GM12891 (cell line): ENCODE results near the gene TRAPPC14.
"Not testable (repeated sequence)": the region's sequence is repeated elsewhere in the genome, so short reads cannot be mapped to it uniquely, and the experiment has no call there.

ENCODE experiments used
- DNase-seq: peaks from one replicate; pipeline ENCODE4 v3.0.0; 2011; ENCODE audit warnings: low spot score; ENCODE audit not compliant: insufficient read length
- FAIRE-seq: peaks from 2 replicates; lab custom pipeline; 2011; peaks lifted over from hg19 to GRCh38; lab: Jason Lieb, UNC
- PAX5 ChIP-seq: IDR thresholded peaks from 2 replicates; pipeline ENCODE4 v1.6.1; 2011; ENCODE audit warnings: low read length, moderate library complexity, mild to moderate bottlenecking; ENCODE audit not compliant: insufficient read depth, severe bottlenecking
- POLR2A ChIP-seq: IDR thresholded peaks from 2 replicates; pipeline ENCODE4 v1.6.1; 2011; ENCODE audit warnings: low read depth, low read length, control low read depth
- POLR2AphosphoS5 ChIP-seq: IDR thresholded peaks from 2 replicates; pipeline ENCODE4 v1.6.1; 2011; ENCODE audit warnings: low read depth, low read length, control low read depth
- POU2F2 ChIP-seq: IDR thresholded peaks from 2 replicates; pipeline ENCODE4 v1.6.1; 2011; ENCODE audit warnings: low read depth, mild to moderate bottlenecking, control low read depth, low read length, moderate library complexity
- SPI1 ChIP-seq: IDR thresholded peaks from 2 replicates; pipeline ENCODE4 v1.6.1; 2011; ENCODE audit warnings: low read depth, low read length, control low read depth
- TAF1 ChIP-seq: IDR thresholded peaks from 2 replicates; pipeline ENCODE4 v1.6.1; 2011; ENCODE audit warnings: low read depth, low read length, control low read depth

The TRAPPC14 gene

DNA sequence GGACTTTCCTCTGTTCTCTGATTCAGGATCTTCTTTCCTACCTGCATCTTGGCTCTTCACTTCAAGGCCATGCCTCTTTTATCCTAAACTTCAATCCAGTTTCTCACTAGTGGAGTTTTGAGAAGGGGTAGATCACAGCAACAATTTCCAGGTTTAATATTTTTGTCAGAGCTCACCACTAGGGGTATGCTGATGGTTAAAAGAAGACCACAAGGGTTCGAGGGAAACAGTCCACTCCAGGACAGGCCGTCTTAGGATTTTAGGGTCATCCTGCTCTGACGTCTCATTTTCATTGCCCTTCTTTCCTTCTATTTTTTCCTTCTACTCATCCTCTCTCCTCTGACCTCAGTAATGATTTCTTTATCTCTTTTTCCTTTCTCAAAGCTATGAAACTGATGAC is 30.5 kb upstream of the TRAPPC14 start:
- no peak for FAIRE-seq
- TF ChIP-seq SPI1, result no peak
- TF ChIP-seq TAF1, result no peak
- no peak for DNase-seq

DNA sequence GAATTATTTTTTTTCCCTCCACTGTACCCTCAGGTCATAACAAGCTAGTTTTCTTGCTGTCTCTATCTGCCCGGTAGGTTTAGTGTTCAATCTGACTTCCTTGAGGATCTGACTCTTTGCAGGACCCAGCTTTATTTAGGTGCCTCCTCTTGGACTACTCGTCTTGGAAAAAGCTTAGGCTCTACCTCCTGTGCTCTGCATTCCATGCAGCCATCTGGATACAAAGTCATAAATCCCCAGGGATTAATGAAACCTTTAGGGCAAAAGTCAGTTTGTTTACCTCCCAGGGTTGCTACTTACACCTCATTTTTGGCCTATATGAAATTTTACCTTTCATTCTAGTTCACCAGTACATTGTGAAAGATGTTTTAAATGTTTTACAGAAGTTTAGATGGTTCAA is 27.2 kb upstream of the TRAPPC14 start:
- no peak for TF ChIP-seq SPI1
- no peak for TF ChIP-seq POLR2AphosphoS5
- no peak for TF ChIP-seq POU2F2
- no peak for TF ChIP-seq PAX5
- no peak for TF ChIP-seq TAF1
- no peak for FAIRE-seq

DNA sequence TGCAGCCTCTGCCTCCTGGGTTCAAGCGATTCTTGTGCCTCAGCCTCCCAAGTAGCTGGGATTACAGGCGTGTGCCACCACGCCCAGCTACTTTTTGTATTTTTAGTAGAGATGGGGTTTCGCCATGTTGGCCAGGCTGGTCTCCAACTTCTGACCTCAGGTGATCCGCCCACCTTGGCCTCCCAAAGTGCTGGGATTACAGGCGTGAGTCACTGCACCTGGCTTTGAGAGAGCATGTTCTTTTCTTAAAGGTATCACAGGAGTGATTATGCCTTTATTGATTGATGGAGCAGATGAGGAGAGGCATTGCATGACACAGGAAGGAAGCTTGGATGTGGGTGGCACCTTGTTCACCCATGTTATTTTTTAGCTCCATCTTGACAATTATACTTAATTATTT is 24.6 kb upstream of the TRAPPC14 start:
- not testable (repeated sequence) for FAIRE-seq, DNase-seq

More for the DNA sequence above, 27.2 kb upstream of the TRAPPC14 start:
- DNase-seq, result no peak

DNA sequence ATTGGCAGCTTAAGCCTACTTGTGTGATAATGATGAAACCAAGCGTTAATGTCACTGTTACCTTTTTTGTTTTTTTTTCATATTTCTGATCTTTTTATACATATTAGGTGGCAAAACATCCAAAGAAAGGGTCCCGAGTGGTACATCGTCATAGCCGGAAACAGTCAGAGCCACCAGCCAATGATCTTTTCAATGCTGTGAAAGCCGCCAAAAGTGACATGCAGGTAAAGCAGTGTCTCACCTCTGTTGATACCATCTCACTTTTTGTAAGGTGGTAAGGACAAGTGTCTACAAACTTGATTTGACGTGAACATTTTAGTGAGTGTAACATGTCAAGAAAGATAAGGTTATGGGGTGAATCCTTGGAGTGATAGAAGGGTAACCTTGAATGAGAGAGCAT is 24.1 kb upstream of the TRAPPC14 start:
- not testable (repeated sequence) for FAIRE-seq, DNase-seq

DNA sequence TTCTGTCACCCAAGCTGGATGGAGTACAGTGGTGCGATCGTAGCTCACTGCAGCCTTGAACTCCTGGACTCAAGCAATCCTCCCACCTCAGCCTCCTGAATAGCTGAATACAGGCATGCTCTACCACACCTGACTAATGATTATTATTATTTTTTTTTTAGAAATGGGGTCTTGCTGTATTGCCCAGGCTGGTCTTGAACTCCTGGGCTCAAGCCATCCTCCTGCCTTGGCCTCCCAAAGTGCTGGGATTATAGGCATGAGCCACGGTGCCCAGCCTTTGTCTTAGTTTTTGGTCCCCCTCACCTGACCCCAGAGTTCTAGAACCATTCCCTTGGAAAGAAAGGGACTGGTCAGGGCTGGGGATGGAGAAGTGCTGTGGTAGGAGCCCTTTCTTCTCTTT is 21.6 kb upstream of the TRAPPC14 start:
- not testable (repeated sequence) for DNase-seq, FAIRE-seq

DNA sequence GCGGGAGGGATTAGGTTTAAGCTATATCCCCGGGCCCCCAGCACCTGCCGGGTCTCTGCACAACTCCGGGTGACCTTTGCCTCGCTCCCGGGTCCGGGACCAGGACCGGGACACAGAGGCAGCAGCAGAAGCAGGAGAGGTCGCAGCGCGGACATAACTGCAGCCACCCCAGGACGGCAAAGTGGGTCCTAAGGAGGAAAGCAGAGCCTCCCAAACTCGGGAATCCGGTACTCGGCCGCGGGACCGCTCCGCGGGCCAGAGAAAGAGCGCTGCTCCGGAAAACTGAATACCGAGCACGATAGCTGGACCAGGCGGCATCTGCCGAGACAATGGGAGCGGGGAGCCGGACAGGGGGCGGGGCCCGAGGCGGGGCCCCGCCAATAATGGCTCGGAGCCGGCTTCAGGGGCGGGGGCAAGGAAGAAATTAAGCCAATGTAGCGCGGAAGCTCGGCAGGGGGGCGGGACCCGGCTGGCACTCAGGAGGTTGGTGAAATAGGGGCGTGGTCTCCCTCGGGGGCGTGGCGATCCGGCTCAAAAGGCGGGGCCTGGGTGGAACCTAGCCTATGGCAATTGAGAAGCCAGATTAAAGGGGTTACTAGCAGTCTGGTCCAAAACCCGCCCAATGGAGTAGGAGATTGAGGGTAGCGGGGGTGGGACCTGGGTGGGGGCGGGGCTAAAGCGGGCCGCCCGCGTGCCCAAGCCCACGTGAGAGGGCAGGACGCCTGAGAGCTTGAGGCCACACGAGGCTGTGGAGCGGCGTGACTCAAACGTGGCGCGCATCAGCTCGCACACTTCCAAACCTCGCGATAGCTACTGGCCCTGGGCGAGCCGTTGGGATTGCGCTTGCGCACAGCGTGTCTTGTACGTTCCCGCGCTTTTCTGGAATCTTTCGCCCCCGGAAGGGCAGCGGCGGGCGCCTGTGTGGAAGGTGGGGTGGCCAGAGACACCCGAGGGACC is 18.8 kb upstream of the TRAPPC14 start, which contains the start of the genes GPC2 and STAG3:
GPC2 (minus strand) TSS at position 337 of the 957 bp plus-strand sequence; CDS start at position 155, 182 bp downstream.
STAG3 (plus strand) TSS at position 874 of the 957 bp plus-strand sequence. CDS start 2,639 bp downstream, outside the sequence.
- no peak for TF ChIP-seq SPI1
- TF ChIP-seq POU2F2, result no peak
- no peak for TF ChIP-seq TAF1
- TF ChIP-seq POLR2A, result no peak
- TF ChIP-seq POLR2AphosphoS5, result no peak
- TF ChIP-seq PAX5, result no peak
- DNase-seq (peak; percentile 89), FAIRE-seq (peak; percentile 96)

DNA sequence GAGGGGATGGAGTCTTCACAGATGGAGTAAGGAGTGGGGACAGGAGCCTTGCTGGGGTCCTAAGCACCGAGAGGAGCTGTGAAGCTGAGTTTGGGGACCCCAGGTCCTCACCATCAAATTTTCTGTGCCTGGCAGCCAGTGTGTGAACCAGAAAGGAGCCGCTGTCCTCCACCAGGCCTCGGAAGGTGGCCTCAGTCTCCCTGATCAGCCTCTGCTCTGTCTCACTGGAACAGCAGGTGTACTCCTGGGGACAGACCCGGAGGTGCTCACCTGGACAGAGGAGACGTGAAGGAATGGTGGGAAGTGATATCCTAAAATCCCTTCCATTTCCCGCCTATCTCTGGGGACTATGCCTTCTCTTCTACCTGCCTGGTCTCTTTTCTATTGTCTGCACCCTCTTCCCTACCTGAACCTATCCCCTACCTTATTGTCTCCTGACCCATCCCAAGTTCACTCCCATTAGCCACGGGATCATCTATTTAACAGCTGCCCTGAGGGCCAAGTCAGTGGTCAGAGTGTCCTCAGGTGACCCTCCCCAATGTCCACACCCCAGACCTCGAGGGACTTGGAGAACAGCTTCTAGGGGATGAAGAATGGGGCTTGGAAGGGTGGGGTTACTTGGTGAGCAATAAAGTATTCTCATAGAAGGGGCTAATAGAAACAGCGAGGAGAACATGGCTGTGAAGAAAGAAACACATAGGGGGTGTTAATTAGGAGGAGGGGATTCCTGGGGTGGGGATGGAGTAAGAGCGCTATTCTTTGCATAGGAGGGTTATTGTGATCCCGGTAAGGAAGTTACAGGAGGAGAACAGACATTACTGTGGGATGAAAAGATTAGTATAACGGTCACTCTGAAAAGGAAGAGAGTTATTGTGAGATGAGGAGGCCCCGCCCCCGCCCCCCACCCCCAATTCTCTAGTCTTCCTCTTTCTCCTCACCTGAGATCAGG is 17.8 kb upstream of the TRAPPC14 start:
- TF ChIP-seq POLR2AphosphoS5, result no peak
- no peak for TF ChIP-seq PAX5
- no peak for TF ChIP-seq POU2F2
- TF ChIP-seq POLR2A, result no peak
- TF ChIP-seq SPI1, result no peak
- TF ChIP-seq TAF1, result no peak
- FAIRE-seq, result no peak
- no peak for DNase-seq

DNA sequence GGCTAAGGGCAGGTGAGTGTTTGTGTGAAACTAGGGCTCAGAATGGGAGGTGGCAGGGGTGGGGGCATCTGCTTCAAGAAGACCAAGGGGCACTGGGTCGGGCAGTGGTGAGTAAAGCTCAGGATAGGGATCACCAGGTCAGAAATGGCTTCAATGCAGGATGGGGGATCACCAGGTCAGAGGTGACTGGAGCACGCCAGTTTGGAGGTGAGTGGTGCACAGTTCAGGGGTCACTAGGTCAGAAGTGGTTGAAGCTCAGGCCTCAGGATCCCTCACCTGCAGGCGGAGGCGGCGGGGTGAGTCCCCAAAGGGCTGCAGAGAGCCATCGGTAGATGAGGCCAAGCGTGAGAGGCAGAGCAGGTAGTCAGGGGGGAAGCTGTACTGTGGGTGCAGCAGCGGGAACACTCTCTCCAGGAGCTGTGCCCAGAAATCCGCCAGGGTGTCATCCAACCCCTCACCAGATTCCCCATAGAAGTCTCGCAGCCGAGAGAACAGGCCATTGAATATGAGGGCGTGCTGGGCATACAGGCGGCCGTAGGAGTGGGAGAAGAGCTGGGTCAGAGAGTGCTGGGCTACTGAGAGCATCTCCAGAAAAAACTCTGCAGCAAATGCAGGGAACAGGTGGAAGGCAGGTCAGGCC is 16.9 kb upstream of the TRAPPC14 start:
- DNase-seq (no peak), FAIRE-seq (no peak)
- no peak for TF ChIP-seq POLR2AphosphoS5
- TF ChIP-seq TAF1, result no peak
- no peak for TF ChIP-seq SPI1
- TF ChIP-seq POLR2A, result no peak
- no peak for TF ChIP-seq POU2F2
- no peak for TF ChIP-seq PAX5

DNA sequence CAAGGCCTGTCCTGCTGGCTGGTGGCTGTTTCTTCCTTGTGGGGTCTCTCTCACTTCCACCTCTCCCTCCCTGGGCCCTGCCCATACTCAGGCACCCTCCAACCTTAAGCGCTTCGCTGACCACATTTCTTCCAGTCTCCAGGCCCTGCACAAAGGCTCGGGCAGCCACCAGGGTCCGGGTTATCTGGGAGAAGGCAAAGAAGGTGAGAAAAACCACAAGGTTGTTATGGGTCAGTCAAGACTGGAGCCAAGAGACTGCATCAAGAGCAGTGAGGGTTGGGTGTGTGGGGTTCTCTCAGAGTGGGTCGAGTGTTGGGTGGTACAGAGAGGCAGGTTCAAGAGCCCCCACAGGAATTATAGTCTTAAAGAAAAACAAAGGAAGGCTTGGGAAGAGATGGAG is 16.1 kb upstream of the TRAPPC14 start:
- TF ChIP-seq POLR2A, result no peak
- TF ChIP-seq POU2F2, result no peak
- TF ChIP-seq PAX5, result no peak
- no peak for TF ChIP-seq TAF1
- no peak for TF ChIP-seq POLR2AphosphoS5
- TF ChIP-seq SPI1, result no peak
- DNase-seq, result no peak
- FAIRE-seq, result no peak
